Spleen (tissue), 7 donors: Measurements from ENCODE around the gene PINLYP.

ENCODE experiments used
- POLR2A ChIP-seq, 3 donors: fragments of 450-650 bp; IDR thresholded peaks; one replicate each; pipeline ENCODE4 v1.5.1; 2017; ENCODE audit warnings: antibody characterized with exemption in 3 of 3, mild to moderate bottlenecking in 1 of 3
- POLR2AphosphoS5 ChIP-seq, 3 donors: sonication (generic); formaldehyde crosslinking; IDR thresholded peaks; one replicate each; pipeline ENCODE4 v1.5.1; 2017; ENCODE audit warnings: antibody characterized with exemption in 3 of 3
- TF ChIP-seq, protein P1 (sequence below), 11 experiments: fragments of 200-600 bp in 7 of 11; fragments of 450-650 bp in 4 of 11; sonication (generic) in 4 of 11; IDR thresholded peaks in 8 of 11; conservative IDR thresholded peaks in 3 of 11; 1 replicate in 7 of 11; 2 replicates in 4 of 11; pipeline versions ENCODE4 v1.4.0 to v1.8.0; 2016 to 2021; ENCODE audit warnings: antibody characterized with exemption in 11 of 11, inconsistent platforms in 4 of 11, mild to moderate bottlenecking in 1 of 11
- donor health status: DM: no; HTN: no; CAD: no; lungs with moderate emphysema.
- donor health status: DM: no; HTN: no; CAD: no.
- donor health status: DM: no; HTN: no; CAD: no.

- TF ChIP-seq, protein P1, sequence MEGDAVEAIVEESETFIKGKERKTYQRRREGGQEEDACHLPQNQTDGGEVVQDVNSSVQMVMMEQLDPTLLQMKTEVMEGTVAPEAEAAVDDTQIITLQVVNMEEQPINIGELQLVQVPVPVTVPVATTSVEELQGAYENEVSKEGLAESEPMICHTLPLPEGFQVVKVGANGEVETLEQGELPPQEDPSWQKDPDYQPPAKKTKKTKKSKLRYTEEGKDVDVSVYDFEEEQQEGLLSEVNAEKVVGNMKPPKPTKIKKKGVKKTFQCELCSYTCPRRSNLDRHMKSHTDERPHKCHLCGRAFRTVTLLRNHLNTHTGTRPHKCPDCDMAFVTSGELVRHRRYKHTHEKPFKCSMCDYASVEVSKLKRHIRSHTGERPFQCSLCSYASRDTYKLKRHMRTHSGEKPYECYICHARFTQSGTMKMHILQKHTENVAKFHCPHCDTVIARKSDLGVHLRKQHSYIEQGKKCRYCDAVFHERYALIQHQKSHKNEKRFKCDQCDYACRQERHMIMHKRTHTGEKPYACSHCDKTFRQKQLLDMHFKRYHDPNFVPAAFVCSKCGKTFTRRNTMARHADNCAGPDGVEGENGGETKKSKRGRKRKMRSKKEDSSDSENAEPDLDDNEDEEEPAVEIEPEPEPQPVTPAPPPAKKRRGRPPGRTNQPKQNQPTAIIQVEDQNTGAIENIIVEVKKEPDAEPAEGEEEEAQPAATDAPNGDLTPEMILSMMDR (IDR thresholded peaks at IDR 0.05 in 8 of 11, conservative IDR thresholded peaks at IDR 0.05 in 3 of 11): no peak
- TF ChIP-seq POLR2A (IDR thresholded peaks at IDR 0.05) (no peak), POLR2AphosphoS5 (IDR thresholded peaks at IDR 0.05) (no peak)
These were observed 30.3 kb upstream of the PINLYP start for GRCh38 chr19:43545276-43545675.
